HG03571 (cell line): ENCODE data around the gene DPM1.

Experiments
- ATAC-seq: cut with Tn5 transposase; IDR thresholded peaks from one replicate; pipeline ENCODE4 v1.9.1; 2021; ENCODE audit not compliant: unreplicated experiment

DPM1 gene

DNA sequence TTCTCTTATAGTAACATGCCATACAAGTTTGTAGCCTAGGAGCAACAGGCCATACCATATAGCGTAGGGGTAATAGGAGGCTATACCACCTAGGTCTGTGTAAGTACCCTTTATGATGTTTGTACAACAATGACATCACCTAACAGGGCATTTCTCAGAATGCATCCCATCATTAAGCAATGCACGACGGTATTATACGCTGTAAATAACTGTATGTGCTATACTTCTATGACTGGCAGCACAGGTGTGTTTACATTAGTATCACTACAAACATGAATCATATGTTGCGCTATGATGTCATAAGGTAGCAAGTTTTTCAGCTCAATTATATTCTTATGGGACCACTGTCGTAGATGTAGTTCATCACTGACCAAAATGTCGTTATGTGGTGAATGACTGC is 58.1 kb downstream of the DPM1 start:
- ATAC-seq, result no peak

GRCh38 chr20:50898475-50898874 is 59.9 kb downstream of the DPM1 start:
- ATAC-seq, result no peak

DNA sequence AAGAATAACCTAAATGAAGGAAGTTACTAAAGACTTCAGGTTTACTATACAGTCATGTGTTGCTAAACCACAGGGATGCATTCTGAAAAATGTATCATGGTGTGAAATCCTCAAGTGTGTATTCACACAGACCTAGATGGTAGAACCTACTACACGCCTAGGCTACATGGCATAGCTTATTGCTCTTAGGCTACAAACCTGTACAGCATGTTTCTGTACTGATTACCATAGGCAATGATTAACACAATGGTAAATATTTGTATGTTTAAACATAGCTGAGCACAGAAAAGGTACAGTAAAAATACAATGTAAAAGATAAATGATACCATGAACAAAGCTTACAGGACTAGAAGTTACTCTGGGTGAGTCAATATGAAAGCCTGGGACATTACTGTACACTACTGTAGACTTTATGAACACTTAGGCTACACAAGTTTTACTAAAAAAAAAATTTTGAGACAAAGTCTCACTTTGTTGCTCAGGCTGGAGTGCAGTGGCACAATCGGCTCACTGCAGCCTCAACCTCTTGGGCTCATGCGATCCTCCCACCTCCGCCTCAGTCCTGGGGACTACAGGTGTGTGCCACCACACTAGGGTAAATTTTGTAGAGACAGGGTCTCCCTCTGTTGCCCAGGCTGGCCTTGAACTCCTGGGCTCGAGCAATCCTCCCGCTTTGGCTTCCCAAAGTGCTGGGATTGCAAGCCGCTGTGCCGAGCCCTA is 63.1 kb downstream of the DPM1 start:
- ATAC-seq, result no peak

DNA sequence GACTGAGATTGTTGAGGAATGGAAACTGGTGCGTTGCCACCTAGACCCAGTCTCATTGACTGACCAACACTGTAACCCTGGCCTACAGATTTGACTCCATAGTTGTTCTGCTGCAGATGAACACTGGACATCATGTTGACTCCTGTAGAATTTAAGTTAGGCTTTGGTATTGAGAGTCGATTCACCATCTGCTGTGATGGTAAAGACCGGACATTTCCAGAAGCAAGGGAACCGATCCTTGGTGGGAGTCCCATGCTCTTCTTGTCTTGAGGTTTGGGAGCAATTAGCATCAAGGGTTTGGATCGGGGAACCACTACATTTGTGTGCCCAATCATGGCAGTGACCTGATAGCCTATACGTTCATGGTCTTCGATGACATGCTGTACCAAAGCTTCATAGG is 64.7 kb downstream of the DPM1 start:
- no peak for ATAC-seq

- no peak for ATAC-seq
Measured at GRCh38 chr20:50892394-50892793, 65.9 kb downstream of the DPM1 start.

GRCh38 chr20:50891138-50891537 is 67.2 kb downstream of the DPM1 start:
- no peak for ATAC-seq

DNA sequence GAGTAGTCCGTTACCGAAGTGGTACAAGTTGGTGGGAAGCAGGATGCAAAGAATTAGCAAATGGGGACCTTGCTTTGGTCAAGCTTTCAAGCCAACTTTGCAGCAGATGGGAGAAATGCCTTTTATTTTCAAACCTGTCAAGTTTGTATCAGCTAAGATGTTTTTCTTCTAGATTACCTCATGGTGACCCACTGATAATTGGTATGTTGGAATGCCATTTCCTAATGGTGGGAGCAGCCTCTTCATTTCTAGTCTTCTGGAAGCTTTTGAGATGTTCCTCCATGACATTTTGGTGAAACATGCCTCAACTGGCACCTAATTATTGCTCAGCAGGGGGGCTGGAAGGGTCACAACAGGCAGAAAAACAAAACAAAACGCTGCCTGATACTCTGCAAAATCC is 70.8 kb downstream of the DPM1 start:
- no peak for ATAC-seq

DNA sequence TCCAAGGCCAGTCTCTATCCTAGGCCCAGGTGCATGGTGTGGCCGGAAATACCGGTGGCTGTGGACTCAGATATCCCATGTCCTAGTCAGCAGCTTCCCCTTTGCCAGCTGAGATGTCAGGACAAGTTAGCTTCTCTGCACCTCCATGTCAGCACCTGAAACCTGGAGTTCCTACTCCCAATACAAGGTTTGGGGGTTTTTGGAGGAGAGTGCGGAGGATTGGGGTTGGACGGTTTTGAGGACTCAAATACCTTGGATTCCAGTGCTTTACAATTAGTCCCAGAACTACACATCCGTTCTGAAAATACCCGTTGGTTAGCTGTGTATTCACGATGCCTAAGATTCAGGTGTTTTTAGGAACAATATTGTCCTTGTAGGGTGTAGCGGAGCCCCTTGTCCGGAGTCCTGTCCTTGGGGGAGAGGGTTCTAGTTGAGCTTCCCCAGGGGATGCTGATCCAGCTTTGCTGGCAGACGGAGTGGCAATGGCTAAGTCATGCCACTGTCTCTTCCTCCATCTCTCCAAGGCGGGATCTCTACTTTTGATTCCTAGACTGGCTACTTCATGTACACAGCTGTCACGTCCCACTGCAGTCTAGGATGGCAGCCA is 72.0 kb downstream of the DPM1 start:
- ATAC-seq, result no peak

- no peak for ATAC-seq
Measured at GRCh38 chr20:50885781-50886180, 72.6 kb downstream of the DPM1 start.

- ATAC-seq, result no peak
Measured at GRCh38 chr20:50885068-50885467, 73.3 kb downstream of the DPM1 start.
